SKM-1 (cell line): Measurements from ENCODE around the gene CTPS2.
"Not testable (repeated sequence)": the region's sequence is repeated elsewhere in the genome, so short reads cannot be mapped to it uniquely, and the experiment has no call there.

Experiments
- DNase-seq: peaks from one replicate; lab custom pipeline; 2025; ENCODE audit not compliant: unreplicated experiment; lab: John Stamatoyannopoulos, UW

CTPS2 gene

DNA sequence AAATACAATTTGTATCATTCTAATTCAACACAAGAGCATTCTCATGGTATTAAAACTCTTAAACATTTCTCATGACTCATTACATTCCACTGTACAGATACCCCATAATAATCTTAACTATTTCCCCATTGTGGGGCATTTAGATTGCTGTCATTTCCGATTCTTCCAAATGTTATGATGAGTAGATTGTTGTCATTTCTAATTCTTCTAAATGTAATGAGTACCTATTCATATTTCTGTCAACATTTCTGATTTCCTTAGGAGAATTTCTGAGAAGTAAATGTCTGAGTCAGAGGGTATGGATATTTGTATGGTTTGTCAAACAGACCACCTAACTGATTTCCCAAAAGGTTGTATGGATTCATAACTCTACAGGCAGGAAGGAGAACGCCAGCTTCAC, 54.2 kb downstream of the CTPS2 start:
- no peak for DNase-seq

- no peak for DNase-seq
Observed at GRCh38 chrX:16654093-16654492, 58.4 kb downstream of the CTPS2 start.

- no peak for DNase-seq
Observed at GRCh38 chrX:16653424-16653823, 59.0 kb downstream of the CTPS2 start.

DNA sequence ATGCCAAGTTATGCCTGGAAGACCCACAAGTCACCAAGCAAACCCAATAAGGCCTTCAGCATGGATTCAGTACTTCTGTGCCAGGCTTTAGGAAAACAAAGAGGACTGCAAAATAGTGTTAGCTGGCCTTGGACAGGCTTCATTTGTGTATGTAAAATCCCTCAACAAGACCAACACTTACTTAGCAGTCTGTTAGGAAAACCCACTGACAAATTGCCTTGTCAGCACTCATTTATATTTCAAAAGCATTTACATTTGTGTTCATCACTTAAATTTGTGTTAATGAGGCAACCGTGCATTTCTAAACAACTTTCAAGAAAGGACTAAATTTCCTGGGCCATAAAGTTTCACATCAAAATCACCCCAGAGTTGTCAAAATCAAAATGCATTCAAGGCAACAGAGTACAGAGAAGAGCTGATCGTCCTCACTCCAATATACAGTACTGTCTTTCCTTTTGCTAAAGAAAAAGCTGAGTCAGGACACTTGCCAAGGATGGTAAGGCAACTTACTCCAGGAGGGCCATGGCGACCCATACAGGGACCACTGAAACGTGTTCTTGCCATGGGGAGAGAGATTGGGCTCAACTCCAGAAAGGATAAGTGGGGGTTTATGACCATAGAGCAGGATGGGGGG, 61.0 kb downstream of the CTPS2 start:
- no peak for DNase-seq

DNA sequence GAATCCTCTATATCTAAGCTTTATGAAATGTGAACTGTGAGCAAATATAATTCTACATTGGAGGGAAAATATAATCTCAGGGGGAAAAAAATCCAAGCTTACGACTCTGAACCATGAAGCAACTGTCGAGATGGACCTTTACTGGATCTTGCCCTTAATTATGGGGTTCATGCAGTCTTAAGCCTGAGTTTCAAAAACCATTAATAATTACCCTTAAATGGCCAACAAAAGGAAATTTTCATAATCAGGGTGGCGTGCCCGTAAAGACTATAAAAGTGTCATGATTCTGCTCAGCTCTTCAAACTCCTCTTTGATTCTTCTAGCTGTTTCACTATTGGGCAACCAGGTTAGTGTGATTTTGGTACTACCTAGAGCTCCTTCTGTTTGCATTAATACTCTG, 62.6 kb downstream of the CTPS2 start, which contains the start of gene S100G:
TSS of gene S100G (plus strand) at position 301 of the 400 bp plus-strand sequence. CDS start 849 bp downstream, outside the sequence.
- DNase-seq = no peak

- DNase-seq = no peak
Observed at GRCh38 chrX:16646366-16647138, 65.9 kb downstream of the CTPS2 start.

DNA sequence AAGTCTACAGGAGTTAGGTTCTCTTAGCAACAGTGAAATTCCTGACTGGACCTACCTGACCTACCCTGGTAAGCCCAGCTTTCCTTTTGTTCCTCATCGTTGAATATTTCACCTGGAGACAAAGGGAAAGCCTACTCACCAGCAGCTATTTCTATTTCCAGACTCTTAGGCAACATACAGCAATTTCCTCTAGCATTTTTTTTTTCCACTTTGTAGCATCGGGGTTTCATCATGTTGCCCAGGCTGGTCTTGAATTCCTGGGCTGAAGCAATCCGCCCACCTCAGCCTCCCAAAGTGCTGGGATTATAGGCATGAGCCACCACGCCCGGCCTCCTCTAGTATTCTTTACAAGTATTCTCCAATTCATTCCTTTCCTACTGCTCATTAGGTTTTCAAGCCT, 69.3 kb downstream of the CTPS2 start:
- no peak for DNase-seq

- DNase-seq = no peak
Observed at GRCh38 chrX:16640823-16641222, 71.6 kb downstream of the CTPS2 start.

DNA sequence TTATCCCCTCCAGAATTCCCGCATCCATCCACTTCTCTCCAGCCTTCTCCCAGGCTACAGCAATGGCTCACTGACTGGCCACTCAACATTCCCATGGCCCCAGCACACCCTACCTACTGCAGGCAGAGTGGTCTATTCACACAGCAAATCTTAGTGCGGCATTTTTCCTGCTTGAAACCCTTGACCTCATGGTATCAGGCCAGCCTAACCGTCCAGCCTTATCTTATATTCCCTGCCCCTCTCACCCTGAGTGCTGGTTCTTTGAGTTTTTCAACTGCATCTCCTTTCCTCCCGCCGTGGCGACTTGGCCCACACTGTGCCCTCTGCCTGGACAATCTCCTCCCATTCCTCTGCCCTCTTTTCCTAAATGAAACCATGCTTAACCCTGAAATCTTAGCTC, 72.5 kb downstream of the CTPS2 start:
- no peak for DNase-seq

DNA sequence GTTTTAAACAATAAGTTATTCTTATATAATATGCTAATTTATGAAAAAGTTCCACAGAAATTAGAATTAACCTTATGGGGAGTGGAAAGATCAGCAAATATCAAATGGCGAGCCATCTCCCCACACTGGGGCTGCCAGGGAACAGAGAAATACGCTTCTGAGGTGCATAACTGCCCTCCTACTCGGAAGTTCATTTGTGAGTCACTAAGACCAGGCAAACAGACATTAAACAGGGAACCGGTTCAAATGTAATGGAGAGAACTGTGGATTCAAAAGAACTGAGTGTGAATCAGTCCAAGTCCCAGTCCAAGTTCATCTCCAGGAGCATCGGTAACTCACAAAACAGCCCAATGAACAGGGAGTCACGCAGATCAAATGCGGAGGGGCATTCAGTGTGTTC, 73.9 kb downstream of the CTPS2 start:
- DNase-seq = no peak

- no peak for DNase-seq
Observed at GRCh38 chrX:16635596-16635995, 76.9 kb downstream of the CTPS2 start.

GRCh38 chrX:16635040-16635439, 77.4 kb downstream of the CTPS2 start:
- no peak for DNase-seq

DNA sequence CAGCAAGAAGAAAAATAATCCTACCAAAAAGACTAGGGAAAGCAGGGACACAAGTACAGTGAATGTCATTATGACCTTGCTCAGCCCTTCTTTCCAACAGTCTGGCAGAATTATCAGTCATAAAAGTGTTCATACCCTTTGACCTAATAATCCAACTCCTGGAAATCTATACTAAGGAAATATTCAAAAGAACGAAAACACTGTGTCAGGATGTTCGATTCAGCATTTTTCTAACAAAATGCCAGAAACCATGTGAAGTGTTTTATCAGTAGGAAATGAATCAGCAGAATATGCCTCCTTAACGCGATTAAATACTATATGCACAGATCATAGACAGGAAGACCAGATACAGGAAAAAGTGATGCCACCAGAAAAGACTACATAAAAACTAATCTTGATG, 78.7 kb downstream of the CTPS2 start:
- DNase-seq = no peak

- no peak for DNase-seq
Observed at GRCh38 chrX:16629909-16630308, 82.6 kb downstream of the CTPS2 start.

- DNase-seq = no peak
Observed at GRCh38 chrX:16628946-16629595, 83.4 kb downstream of the CTPS2 start.

DNA sequence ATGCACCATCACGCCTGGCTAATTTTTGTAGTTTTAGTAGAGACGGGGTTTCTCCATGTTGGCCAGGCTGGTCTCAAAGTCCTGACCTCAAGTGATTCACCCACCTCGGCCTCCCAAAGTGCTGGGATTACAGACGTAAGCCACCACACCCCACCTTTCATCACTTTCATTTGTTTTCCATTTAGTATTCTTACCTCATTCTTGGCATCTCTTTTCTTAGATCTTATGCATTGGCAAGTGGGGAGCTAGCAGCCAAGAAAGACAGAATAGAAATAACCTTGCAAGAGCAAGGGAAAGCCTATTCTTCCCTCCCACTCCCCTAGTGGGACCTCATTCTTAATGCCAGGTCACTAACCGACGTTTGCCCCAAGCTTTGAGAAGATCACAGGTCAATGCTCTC, 84.0 kb downstream of the CTPS2 start:
- not testable (repeated sequence) for DNase-seq

- no peak for DNase-seq
Observed at GRCh38 chrX:16619024-16619423, 93.4 kb downstream of the CTPS2 start.

- no peak for DNase-seq
Observed at GRCh38 chrX:16618422-16618821, 94.0 kb downstream of the CTPS2 start.

DNA sequence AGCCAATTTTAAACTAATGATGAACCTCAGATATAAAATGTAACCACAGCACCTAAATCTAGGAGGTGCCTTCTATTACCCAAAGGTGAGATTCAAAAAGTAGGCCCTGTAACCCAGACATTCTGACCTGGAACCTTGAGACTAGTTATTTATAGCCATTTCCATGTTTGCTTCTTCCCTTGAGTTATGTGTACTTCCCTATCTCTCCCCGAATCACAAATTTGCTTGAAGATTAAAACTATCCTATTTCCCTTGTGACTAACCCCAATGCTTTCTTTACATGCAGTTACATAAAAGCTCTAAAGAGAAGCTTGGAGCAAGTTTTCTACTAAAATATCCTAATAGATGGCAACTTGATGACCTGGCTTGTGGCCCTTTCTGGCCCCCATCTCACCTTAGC, 95.1 kb downstream of the CTPS2 start:
- no peak for DNase-seq

GRCh38 chrX:16612257-16612897, 100.1 kb downstream of the CTPS2 start:
- DNase-seq = no peak

DNA sequence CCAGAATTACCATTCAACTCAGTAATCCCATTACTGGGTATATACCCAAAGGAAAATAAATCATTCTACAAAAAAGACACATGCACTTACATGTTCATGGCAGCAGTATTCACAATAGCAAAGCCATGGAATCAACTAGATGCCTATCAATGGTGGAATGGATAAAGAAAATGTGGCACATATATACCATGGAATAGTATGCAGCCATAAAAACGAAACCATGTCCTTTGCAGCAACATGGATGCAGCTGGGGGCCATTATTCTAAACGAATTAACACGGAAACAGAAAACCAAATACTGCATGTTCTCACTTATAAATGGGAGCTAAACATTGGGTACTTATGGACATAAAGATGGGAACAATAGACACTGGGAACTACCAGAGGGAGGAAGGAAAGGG, 101.8 kb downstream of the CTPS2 start:
- DNase-seq = not testable (repeated sequence)
